ENCODE measurements around the gene GSTM4. TPM values are rescaled to one million over a fixed set of nuclear protein-coding genes. Genes with fewer than 3 reads are reported as not detected.

GSTM4 gene
- total RNA-seq, 1 experiment from 2014 or later, result 24.6 TPM

- peak; percentile 88 for DNase-seq
- Histone ChIP-seq H2BK12ac (ENCODE audit: insufficient read length, low read depth, low read length) (no peak overlapping the region), H2BK15ac (ENCODE audit: low read depth, low read length) (no peak overlapping the region), H2BK5ac (ENCODE audit: insufficient read length, low read length) (no peak overlapping the region), H3K56ac (ENCODE audit: insufficient read length, low read depth, low read length) (no peak overlapping the region), H2AK5ac (ENCODE audit: insufficient read length, low read length) (no peak overlapping the region), H2AFZ (ENCODE audit: low read length) (no peak overlapping the region), H3T11ph (ENCODE audit: low read length) (no peak overlapping the region), H3K79me1 (ENCODE audit: insufficient read depth, low read depth, low read length, poor library complexity, severe bottlenecking) (no peaks in the 10 kb centered on the region), H2BK120ac (ENCODE audit: low read depth, low read length, poor library complexity, severe bottlenecking) (no peak overlapping the region), H3K23ac (ENCODE audit: insufficient read length, low read depth, low read length) (no peak overlapping the region), H3K4me1 (ENCODE audit: insufficient read depth, low read length) (peaks cover 7% of the 10 kb centered on the region; the same call in 1 of the 2 replicates), H3K9me3 (ENCODE audit: control insufficient read depth, low read depth, low read length) (no peaks in the 10 kb centered on the region), H4K5ac (ENCODE audit: insufficient read length, low read depth, low read length) (no peak overlapping the region), H2BK20ac (ENCODE audit: low read depth, low read length, poor library complexity, severe bottlenecking) (no peak overlapping the region), H3K9ac (ENCODE audit: extremely low read depth, insufficient read length, low read length) (no peak overlapping the region), H3K18ac (ENCODE audit: insufficient read length, low read depth, low read length) (no peak overlapping the region), H3K27ac (ENCODE audit: insufficient read length, low read depth, low read length) (no peak overlapping the region), H4K20me1 (ENCODE audit: control insufficient read depth, insufficient read depth, insufficient read length) (no peaks in the 10 kb centered on the region), H4K91ac (ENCODE audit: insufficient read length, low read depth, low read length) (no peak overlapping the region), H3K4me2 (ENCODE audit: insufficient read depth, insufficient read length, low read length) (no peak overlapping the region), H3K14ac (ENCODE audit: insufficient read depth, low read length) (no peak overlapping the region), H3K23me2 (ENCODE audit: insufficient read length, low read depth, low read length, poor library complexity, severe bottlenecking) (no peaks in the 10 kb centered on the region), H3K4ac (ENCODE audit: low read depth, low read length) (no peak overlapping the region), H3K27me3 (ENCODE audit: insufficient read depth, low read length) (no peaks in the 10 kb centered on the region), H3K79me2 (ENCODE audit: insufficient read depth, low read length) (no peaks in the 10 kb centered on the region), H4K8ac (replicated peaks; ENCODE audit: insufficient read length, low read depth, low read length) (no peak overlapping the region)
- H3K27ac Mint-ChIP-seq, result peak overlapping the region in 1 of 3 experiments; percentile 60; a peak in 1 of 7 replicates
- no peaks in the 10 kb centered on the region; a peak in 1 of 7 replicates for H3K36me3 Mint-ChIP-seq (ENCODE audit: insufficient read depth in 1 of 3, low read depth in 3 of 3)
- TF ChIP-seq, protein P1, sequence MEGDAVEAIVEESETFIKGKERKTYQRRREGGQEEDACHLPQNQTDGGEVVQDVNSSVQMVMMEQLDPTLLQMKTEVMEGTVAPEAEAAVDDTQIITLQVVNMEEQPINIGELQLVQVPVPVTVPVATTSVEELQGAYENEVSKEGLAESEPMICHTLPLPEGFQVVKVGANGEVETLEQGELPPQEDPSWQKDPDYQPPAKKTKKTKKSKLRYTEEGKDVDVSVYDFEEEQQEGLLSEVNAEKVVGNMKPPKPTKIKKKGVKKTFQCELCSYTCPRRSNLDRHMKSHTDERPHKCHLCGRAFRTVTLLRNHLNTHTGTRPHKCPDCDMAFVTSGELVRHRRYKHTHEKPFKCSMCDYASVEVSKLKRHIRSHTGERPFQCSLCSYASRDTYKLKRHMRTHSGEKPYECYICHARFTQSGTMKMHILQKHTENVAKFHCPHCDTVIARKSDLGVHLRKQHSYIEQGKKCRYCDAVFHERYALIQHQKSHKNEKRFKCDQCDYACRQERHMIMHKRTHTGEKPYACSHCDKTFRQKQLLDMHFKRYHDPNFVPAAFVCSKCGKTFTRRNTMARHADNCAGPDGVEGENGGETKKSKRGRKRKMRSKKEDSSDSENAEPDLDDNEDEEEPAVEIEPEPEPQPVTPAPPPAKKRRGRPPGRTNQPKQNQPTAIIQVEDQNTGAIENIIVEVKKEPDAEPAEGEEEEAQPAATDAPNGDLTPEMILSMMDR (conservative IDR thresholded peaks at IDR 0.05), result peak; percentile 93
- peaks cover 11% of the 10 kb centered on the region for H3K27me3 Mint-ChIP-seq (ENCODE audit: low read depth)
- peaks cover 0 to 1% of the 10 kb centered on the region in 2 experiments; a peak in 1 of 5 replicates for H3K9me3 Mint-ChIP-seq
- no peak overlapping the region for H3K4me3 Mint-ChIP-seq
- H3K4me1 Mint-ChIP-seq, result peaks cover 26 to 33% of the 10 kb centered on the region in 2 experiments
- WGBS (ENCODE audit: extremely low coverage, insufficient read length, low lambda C conversion rate), result no CpG with 5 or more reads among the region's 5 CpGs
Measured at GRCh38 chr1:109640285-109640865, 15.5 kb upstream of the GSTM4 start.

Data from H9 (cell line).